Fibroblast of lung (primary cell): ENCODE data around the gene TMX2. TPM values are rescaled to one million over a fixed set of nuclear protein-coding genes. Genes with fewer than 3 reads are reported as not detected.

Source experiments
- DNase-seq, 2 donors: peaks; one replicate each; pipeline versions ENCODE4 v3.0.0 to v3.0.0-alpha.2; 2010; ENCODE audit warnings: low read depth in 2 of 2
- H2AFZ ChIP-seq: 2 replicates; pipeline ENCODE4 v1.5.1; 2012; ENCODE audit warnings: low read length, control low read depth, inconsistent platforms
- H3K27ac ChIP-seq: 2 replicates; pipeline ENCODE4 v1.5.1; 2011; ENCODE audit warnings: low read length, control low read depth; ENCODE audit not compliant: insufficient read depth
- H3K27me3 ChIP-seq: 2 replicates; pipeline ENCODE4 v1.5.1; 2011; ENCODE audit warnings: mild to moderate bottlenecking, low read length; ENCODE audit not compliant: control insufficient read depth, insufficient read depth
- H3K36me3 ChIP-seq: 2 replicates; pipeline ENCODE4 v1.5.1; 2011; ENCODE audit warnings: low read length; ENCODE audit not compliant: control insufficient read depth, insufficient read depth
- H3K4me1 ChIP-seq: 2 replicates; pipeline ENCODE4 v1.5.1; 2011; ENCODE audit warnings: low read length; ENCODE audit not compliant: control insufficient read depth, insufficient read depth; ENCODE audit errors: extremely low read depth
- H3K4me2 ChIP-seq: 2 replicates; pipeline ENCODE4 v1.5.1; 2011; ENCODE audit warnings: low read length, control low read depth; ENCODE audit not compliant: insufficient read depth; ENCODE audit errors: extremely low read depth
- H3K4me3 ChIP-seq, 4 experiments: fragments of 200-600 bp in 1 of 4; sonication (generic) in 1 of 4; replicated peaks in 1 of 4; 2 replicates each; pipeline ENCODE4 v1.5.1; 2011 to 2016; ENCODE audit warnings: low read length in 4 of 4, low read depth in 3 of 4, mild to moderate bottlenecking in 3 of 4, control low read depth in 2 of 4, inconsistent platforms in 1 of 4, mixed read lengths in 1 of 4; ENCODE audit not compliant: insufficient read depth in 1 of 4; ENCODE audit errors: control extremely low read depth in 1 of 4
- H3K79me2 ChIP-seq: 2 replicates; pipeline ENCODE4 v1.5.1; 2012; ENCODE audit warnings: mild to moderate bottlenecking, low read length, inconsistent platforms; ENCODE audit not compliant: control insufficient read depth, insufficient read depth
- H3K9ac ChIP-seq: 2 replicates; pipeline ENCODE4 v1.5.1; 2011; ENCODE audit warnings: mild to moderate bottlenecking, low read length, control low read depth; ENCODE audit not compliant: insufficient read depth
- H3K9me3 ChIP-seq: 2 replicates; pipeline ENCODE4 v1.5.1; 2012; ENCODE audit warnings: low read depth, low read length; ENCODE audit not compliant: control insufficient read depth, insufficient read depth
- H4K20me1 ChIP-seq: 2 replicates; pipeline ENCODE4 v1.5.1; 2011; ENCODE audit warnings: low read length; ENCODE audit not compliant: control insufficient read depth, insufficient read depth; ENCODE audit errors: extremely low read depth
- CTCF ChIP-seq, 2 donors: IDR thresholded peaks in 1 of 2; conservative IDR thresholded peaks in 1 of 2; 1 replicate in 1 of 2; 2 replicates in 1 of 2; pipeline ENCODE4 v1.5.1; 2011 to 2012; ENCODE audit warnings: low read length in 2 of 2, control low read depth in 1 of 2, inconsistent platforms in 1 of 2, low read depth in 1 of 2, mild to moderate bottlenecking in 1 of 2
- EZH2 ChIP-seq: IDR thresholded peaks from 2 replicates; pipeline ENCODE4 v1.5.1; 2012; ENCODE audit warnings: low read length, control low read depth, mild to moderate bottlenecking; ENCODE audit errors: missing control alignments
- polyA plus RNA-seq, 2 donors: library from polyadenylated mRNA; depleted of rRNA in 1 of 2; stranded (reverse) in 1 of 2; unstranded in 1 of 2; fragments of >200 nt; gene quantifications; 2 replicates each; pipeline ENCODE4 v1.2.1, GENCODE V29; 2011 to 2012; ENCODE audit warnings: missing spikeins in 1 of 2
- total RNA-seq: library from RNA; depleted of rRNA; stranded (reverse); fragments of >200 nt; gene quantifications from 2 replicates; pipeline ENCODE4 v1.2.1, GENCODE V29; 2014

TMX2 gene
- total and polyA plus RNA-seq, 2 donors (not counting 1 experiment from before 2014, with no cell fraction given), result 62.8 to 71.8 TPM

DNA sequence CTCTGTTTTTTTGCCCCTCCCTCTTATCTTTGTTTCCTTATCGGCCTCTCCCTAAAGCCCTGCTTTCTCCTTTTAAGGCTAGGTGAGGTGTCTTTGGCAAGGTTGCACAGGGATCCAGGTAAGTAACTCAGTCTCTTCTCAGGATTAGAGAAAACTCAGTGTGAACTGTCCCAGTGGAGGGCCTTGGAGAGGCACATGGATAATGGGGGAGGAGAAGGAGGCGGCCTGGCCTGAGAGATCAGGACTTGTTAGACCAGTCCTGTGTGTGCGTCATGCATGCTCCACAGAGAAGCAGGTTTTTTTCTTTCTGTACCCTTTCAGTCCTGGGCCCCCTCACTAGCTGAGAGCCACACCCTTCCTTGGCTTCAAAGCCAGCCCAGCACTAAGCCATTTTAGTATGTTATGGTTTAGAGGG is 69.1 kb downstream of the TMX2 start:
- H4K20me1 ChIP-seq, result peaks cover 1% of the 10 kb centered on the region
- H3K9ac ChIP-seq, result no peak overlapping the region
- H3K27me3 ChIP-seq, result no peaks in the 10 kb centered on the region
- H3K27ac ChIP-seq, result no peak overlapping the region
- H3K9me3 ChIP-seq, result no peaks in the 10 kb centered on the region
- H3K4me3 ChIP-seq, result no peak overlapping the region
- H3K4me1 ChIP-seq, result peaks cover 22% of the 10 kb centered on the region
- peaks cover 1% of the 10 kb centered on the region for H3K36me3 ChIP-seq
- TF ChIP-seq EZH2, result no peak
- peaks cover 84% of the 10 kb centered on the region for H3K79me2 ChIP-seq
- H2AFZ ChIP-seq, result no peak overlapping the region
- no peak for DNase-seq
- no peak overlapping the region for H3K4me2 ChIP-seq

GRCh38 chr11:57785072-57785471 is 72.7 kb downstream of the TMX2 start:
- H3K79me2 ChIP-seq, result peaks cover 87% of the 10 kb centered on the region
- H2AFZ ChIP-seq, result no peak overlapping the region
- peaks cover 1% of the 10 kb centered on the region for H4K20me1 ChIP-seq
- peaks cover 5% of the 10 kb centered on the region for H3K4me1 ChIP-seq
- H3K9me3 ChIP-seq, result no peaks in the 10 kb centered on the region
- no peaks in the 10 kb centered on the region for H3K27me3 ChIP-seq
- no peak overlapping the region for H3K9ac ChIP-seq
- H3K36me3 ChIP-seq, result peaks cover 1% of the 10 kb centered on the region
- no peak overlapping the region for H3K4me2 ChIP-seq
- no peak for TF ChIP-seq EZH2
- no peak for TF ChIP-seq CTCF (conservative IDR thresholded peaks at IDR 0.05 in 1 of 2, IDR thresholded peaks at IDR 0.05 in 1 of 2; ENCODE audit: low read depth in 1 of 2, low read length in 2 of 2)
- no peak overlapping the region for H3K27ac ChIP-seq
- no peak overlapping the region for H3K4me3 ChIP-seq
- DNase-seq, result no peak

- no peak overlapping the region for H2AFZ ChIP-seq
- H3K36me3 ChIP-seq, result peaks cover 2% of the 10 kb centered on the region
- peaks cover 5% of the 10 kb centered on the region for H3K4me1 ChIP-seq
- no peaks in the 10 kb centered on the region for H3K27me3 ChIP-seq
- H3K79me2 ChIP-seq, result peaks cover 87% of the 10 kb centered on the region
- H3K4me3 ChIP-seq, result no peak overlapping the region
- H3K9me3 ChIP-seq, result no peaks in the 10 kb centered on the region
- H4K20me1 ChIP-seq, result peaks cover under 1% of the 10 kb centered on the region
- DNase-seq, result peak in 1 of 2 donors; percentile 62
- no peak overlapping the region for H3K4me2 ChIP-seq
- no peak for TF ChIP-seq EZH2
- TF ChIP-seq CTCF (conservative IDR thresholded peaks at IDR 0.05 in 1 of 2, IDR thresholded peaks at IDR 0.05 in 1 of 2; ENCODE audit: low read depth in 1 of 2, low read length in 2 of 2), result no peak
- H3K27ac ChIP-seq, result no peak overlapping the region
- H3K9ac ChIP-seq, result no peak overlapping the region
Observed at GRCh38 chr11:57786436-57786835, 74.0 kb downstream of the TMX2 start.
